Tibial nerve (tissue), 4 donors: Measurements from ENCODE around the gene SFXN3. TPM values are rescaled to one million over a fixed set of nuclear protein-coding genes. Genes with fewer than 3 reads are reported as not detected.

ENCODE experiments used
- DNase-seq, 2 donors: peaks; one replicate each; pipeline ENCODE4 v3.0.0-alpha.2; 2019; ENCODE audit warnings: low spot score in 2 of 2
- H3K27ac ChIP-seq, 4 donors: fragments of 200-600 bp; sonication (generic) in 3 of 4; one replicate each; pipeline ENCODE4 v1.5.1; 2017 to 2019; ENCODE audit warnings: mild to moderate bottlenecking in 1 of 4
- H3K27me3 ChIP-seq, 2 donors: fragments of 200-600 bp; sonication (generic) in 1 of 2; one replicate each; pipeline versions ENCODE4 v1.5.1 to v1.6.0; 2017 to 2019
- H3K36me3 ChIP-seq, 3 donors: fragments of 200-600 bp; sonication (generic); one replicate each; pipeline ENCODE4 v1.5.1; 2018 to 2019
- H3K4me1 ChIP-seq, 4 donors: fragments of 200-600 bp; sonication (generic) in 3 of 4; one replicate each; pipeline ENCODE4 v1.5.1; 2017 to 2019
- H3K4me3 ChIP-seq, 4 donors: fragments of 200-600 bp; sonication (generic) in 3 of 4; one replicate each; pipeline ENCODE4 v1.5.1; 2017 to 2019; ENCODE audit warnings: mild to moderate bottlenecking in 1 of 4, moderate library complexity in 1 of 4
- H3K9me3 ChIP-seq, 4 donors: fragments of 200-600 bp; sonication (generic) in 3 of 4; one replicate each; pipeline ENCODE4 v1.5.1; 2017 to 2019
- CTCF ChIP-seq, 5 experiments: fragments of 200-600 bp in 3 of 5; fragments of 450-650 bp in 2 of 5; sonication (generic) in 3 of 5; IDR thresholded peaks; one replicate each; pipeline ENCODE4 v1.5.1; 2016 to 2019; ENCODE audit warnings: antibody characterized with exemption in 5 of 5, mild to moderate bottlenecking in 3 of 5, moderate library complexity in 2 of 5
- EP300 ChIP-seq, 2 donors: sonication (generic); formaldehyde crosslinking; IDR thresholded peaks; one replicate each; pipeline ENCODE4 v1.6.1; 2017; ENCODE audit warnings: antibody characterized with exemption in 2 of 2, mild to moderate bottlenecking in 1 of 2
- POLR2A ChIP-seq, 2 donors: fragments of 450-650 bp; IDR thresholded peaks; one replicate each; pipeline ENCODE4 v1.6.1; 2017; ENCODE audit warnings: antibody characterized with exemption in 2 of 2, mild to moderate bottlenecking in 2 of 2, moderate library complexity in 2 of 2
- WGBS, 2 donors: methylation state at CpG; one replicate each; pipeline ENCODE4 v1.1.5; 2018; 5-methylcytosine and 5-hydroxymethylcytosine counted together
- total RNA-seq, 4 donors: library from RNA; depleted of rRNA; stranded (reverse); fragments of >200 nt; gene quantifications; one replicate each; pipeline ENCODE4 v1.1.0, GENCODE V29; 2016

The SFXN3 gene
- total RNA-seq, result 100 to 1,000 TPM in 2 of 4 donors, 10 to 100 TPM in 2; 77.4 to 181 (median 106) TPM

- DNase-seq, result peak; percentile 94 to 95
- peak within 1 kb of the TSS; percentile 98 to 99 (median 99) for H3K27ac ChIP-seq
- H3K9me3 ChIP-seq, result no peaks in the 10 kb centered on the region
- H3K36me3 ChIP-seq, result peaks cover 0 to 18% (median 11%) of the 10 kb centered on the region in 3 donors
- WGBS, 2 donors, result 0 to 1% methylated on average over 18 to 29 of the region's 38 CpGs
- H3K4me3 ChIP-seq, result peak within 1 kb of the TSS; percentile 69 to 86 (median 80)
- H3K4me1 ChIP-seq, result peaks cover 0 to 37% (median 21%) of the 10 kb centered on the region in 4 donors
- TF ChIP-seq CTCF (IDR thresholded peaks at IDR 0.05), result peak in 2 of 5 experiments; percentile 34 to 39
- peak; percentile 85 to 97 for TF ChIP-seq POLR2A (IDR thresholded peaks at IDR 0.05)
- TF ChIP-seq EP300 (IDR thresholded peaks at IDR 0.05), result peak in 1 of 2 donors; percentile 97
- H3K27me3 ChIP-seq, result no peaks in the 10 kb centered on the region
Observed at GRCh38 chr10:101031128-101031795, at the start of gene SFXN3, which contains the start of gene PDZD7. Gene SFXN3 (plus strand): TSS chr10:101031234. CDS start chr10:101034695, 3,461 bp downstream. Gene PDZD7 (minus strand): TSS chr10:101031129. CDS start chr10:101030219, 910 bp downstream.

- no peak for TF ChIP-seq EP300 (IDR thresholded peaks at IDR 0.05)
- no peak for TF ChIP-seq CTCF (IDR thresholded peaks at IDR 0.05)
- no peak for TF ChIP-seq POLR2A (IDR thresholded peaks at IDR 0.05)
- Histone ChIP-seq H3K4me1 (peaks cover 0 to 31% (median 14%) of the 10 kb centered on the region in 4 donors), H3K36me3 (peaks cover 0 to 76% (median 0%) of the 10 kb centered on the region in 3 donors), H3K4me3 (no peak overlapping the region), H3K27me3 (no peaks in the 10 kb centered on the region), H3K27ac (peak overlapping the region in 2 of 4 donors; percentile 70 to 87), H3K9me3 (no peaks in the 10 kb centered on the region)
- 87% methylated on average over 11 to 14 of the region's 24 CpGs for WGBS, 2 donors
- no peak for DNase-seq
Observed at GRCh38 chr10:100982916-100983830, 47.9 kb upstream of the SFXN3 start.

- DNase-seq, result no peak
- WGBS, 2 donors, result 63 to 73% methylated on average over 12 of the region's 13 CpGs
- peaks cover 0 to 40% (median 18%) of the 10 kb centered on the region in 4 donors for H3K4me1 ChIP-seq
- H3K27me3 ChIP-seq, result no peaks in the 10 kb centered on the region
- no peak for TF ChIP-seq EP300 (IDR thresholded peaks at IDR 0.05)
- no peak for TF ChIP-seq POLR2A (IDR thresholded peaks at IDR 0.05)
- TF ChIP-seq CTCF (IDR thresholded peaks at IDR 0.05), result no peak
- peak overlapping the region; percentile 29 to 87 (median 54) for H3K27ac ChIP-seq
- no peaks in the 10 kb centered on the region for H3K9me3 ChIP-seq
- peaks cover 0 to 68% (median 0%) of the 10 kb centered on the region in 3 donors for H3K36me3 ChIP-seq
- no peak overlapping the region for H3K4me3 ChIP-seq
Observed at GRCh38 chr10:100983868-100984671, 47.0 kb upstream of the SFXN3 start.

- Histone ChIP-seq H3K27me3 (no peaks in the 10 kb centered on the region), H3K9me3 (no peaks in the 10 kb centered on the region), H3K27ac (peak overlapping the region; percentile 29 to 87 (median 54)), H3K4me1 (peaks cover 0 to 44% (median 18%) of the 10 kb centered on the region in 4 donors), H3K36me3 (peaks cover 0 to 68% (median 0%) of the 10 kb centered on the region in 3 donors), H3K4me3 (no peak overlapping the region)
- DNase-seq, result no peak
- TF ChIP-seq CTCF (IDR thresholded peaks at IDR 0.05) (no peak), EP300 (IDR thresholded peaks at IDR 0.05) (no peak), POLR2A (IDR thresholded peaks at IDR 0.05) (no peak)
- 60 to 83% methylated on average over 2 of the region's 2 CpGs for WGBS, 2 donors
Observed at GRCh38 chr10:100984672-100985177, 46.3 kb upstream of the SFXN3 start.
